GM12878 (cell line): ENCODE results near the gene FBXL2.

Experiments
- CBFB ChIP-seq: IDR thresholded peaks from 2 replicates; pipeline ENCODE4 v1.6.1; 2016; ENCODE audit warnings: antibody characterized with exemption, low read depth
- CBX5 ChIP-seq: sonication (generic); IDR thresholded peaks from 2 replicates; pipeline ENCODE4 v1.6.1; 2016; ENCODE audit warnings: low read depth, moderate library complexity, mild to moderate bottlenecking, inconsistent platforms
- NFYB ChIP-seq: IDR thresholded peaks from 2 replicates; pipeline ENCODE4 v1.6.1; 2011; ENCODE audit warnings: low read depth, mild to moderate bottlenecking, low read length, improper control_type of control experiment, moderate library complexity; ENCODE audit not compliant: insufficient read depth
- SKIL ChIP-seq: fragments of 450-650 bp; IDR thresholded peaks from 2 replicates; pipeline ENCODE4 v1.6.1; 2017; ENCODE audit warnings: mild to moderate bottlenecking, low read depth, inconsistent platforms; ENCODE audit not compliant: poor library complexity, severe bottlenecking
- SRF ChIP-seq, 2 experiments: IDR thresholded peaks; 2 replicates each; pipeline ENCODE4 v1.6.1; 2011; ENCODE audit warnings: low read depth in 2 of 2, low read length in 2 of 2, mild to moderate bottlenecking in 1 of 2, moderate library complexity in 1 of 2
- TF ChIP-seq, protein P1 (sequence below), 3 experiments: IDR thresholded peaks in 2 of 3; conservative IDR thresholded peaks in 1 of 3; 2 replicates each; pipeline ENCODE4 v1.5.1; 2011; ENCODE audit warnings: low read depth in 3 of 3, low read length in 3 of 3, mild to moderate bottlenecking in 3 of 3, control low read depth in 2 of 3, moderate library complexity in 2 of 3, inconsistent platforms in 1 of 3, mixed read lengths in 1 of 3; ENCODE audit not compliant: control insufficient read depth in 2 of 3, insufficient read depth in 1 of 3; ENCODE audit errors: extremely low read depth in 1 of 3
- TF ChIP-seq, protein P2 (sequence below): IDR thresholded peaks from 2 replicates; pipeline ENCODE4 v1.6.1; 2012; ENCODE audit warnings: low read depth, low read length, improper control_type of control experiment
- TF ChIP-seq, protein P3 (sequence below): fragments of 450-650 bp; IDR thresholded peaks from 2 replicates; pipeline ENCODE4 v1.6.1; 2016; ENCODE audit warnings: mild to moderate bottlenecking

DNA sequence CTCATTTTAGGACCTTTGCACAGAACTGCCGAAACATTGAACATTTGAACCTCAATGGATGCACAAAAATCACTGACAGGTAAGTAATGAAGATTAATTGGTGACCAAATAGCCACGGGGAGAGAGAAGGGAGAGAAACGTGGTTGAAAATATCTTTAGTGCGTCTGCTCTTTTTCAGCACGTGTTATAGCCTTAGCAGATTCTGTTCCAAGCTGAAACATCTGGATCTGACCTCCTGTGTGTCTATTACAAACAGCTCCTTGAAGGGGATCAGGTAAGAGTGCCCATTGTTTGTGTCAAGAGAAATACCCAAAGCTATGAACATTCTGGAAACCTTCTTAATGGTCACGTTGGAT, 95.8 kb downstream of the FBXL2 start:
- no peak for TF ChIP-seq NFYB
- no peak for TF ChIP-seq CBFB
- no peak for TF ChIP-seq SKIL
- TF ChIP-seq CBX5, result no peak
- TF ChIP-seq, protein P1, sequence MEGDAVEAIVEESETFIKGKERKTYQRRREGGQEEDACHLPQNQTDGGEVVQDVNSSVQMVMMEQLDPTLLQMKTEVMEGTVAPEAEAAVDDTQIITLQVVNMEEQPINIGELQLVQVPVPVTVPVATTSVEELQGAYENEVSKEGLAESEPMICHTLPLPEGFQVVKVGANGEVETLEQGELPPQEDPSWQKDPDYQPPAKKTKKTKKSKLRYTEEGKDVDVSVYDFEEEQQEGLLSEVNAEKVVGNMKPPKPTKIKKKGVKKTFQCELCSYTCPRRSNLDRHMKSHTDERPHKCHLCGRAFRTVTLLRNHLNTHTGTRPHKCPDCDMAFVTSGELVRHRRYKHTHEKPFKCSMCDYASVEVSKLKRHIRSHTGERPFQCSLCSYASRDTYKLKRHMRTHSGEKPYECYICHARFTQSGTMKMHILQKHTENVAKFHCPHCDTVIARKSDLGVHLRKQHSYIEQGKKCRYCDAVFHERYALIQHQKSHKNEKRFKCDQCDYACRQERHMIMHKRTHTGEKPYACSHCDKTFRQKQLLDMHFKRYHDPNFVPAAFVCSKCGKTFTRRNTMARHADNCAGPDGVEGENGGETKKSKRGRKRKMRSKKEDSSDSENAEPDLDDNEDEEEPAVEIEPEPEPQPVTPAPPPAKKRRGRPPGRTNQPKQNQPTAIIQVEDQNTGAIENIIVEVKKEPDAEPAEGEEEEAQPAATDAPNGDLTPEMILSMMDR (IDR thresholded peaks at IDR 0.05 in 2 of 3, conservative IDR thresholded peaks at IDR 0.05 in 1 of 3; ENCODE audit: control insufficient read depth in 2 of 3, extremely low read depth in 1 of 3, insufficient read depth in 1 of 3, low read depth in 3 of 3, low read length in 3 of 3), result no peak; a peak in 1 of 6 replicates
- TF ChIP-seq, protein P2, sequence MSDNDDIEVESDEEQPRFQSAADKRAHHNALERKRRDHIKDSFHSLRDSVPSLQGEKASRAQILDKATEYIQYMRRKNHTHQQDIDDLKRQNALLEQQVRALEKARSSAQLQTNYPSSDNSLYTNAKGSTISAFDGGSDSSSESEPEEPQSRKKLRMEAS, result no peak
- TF ChIP-seq, protein P3, sequence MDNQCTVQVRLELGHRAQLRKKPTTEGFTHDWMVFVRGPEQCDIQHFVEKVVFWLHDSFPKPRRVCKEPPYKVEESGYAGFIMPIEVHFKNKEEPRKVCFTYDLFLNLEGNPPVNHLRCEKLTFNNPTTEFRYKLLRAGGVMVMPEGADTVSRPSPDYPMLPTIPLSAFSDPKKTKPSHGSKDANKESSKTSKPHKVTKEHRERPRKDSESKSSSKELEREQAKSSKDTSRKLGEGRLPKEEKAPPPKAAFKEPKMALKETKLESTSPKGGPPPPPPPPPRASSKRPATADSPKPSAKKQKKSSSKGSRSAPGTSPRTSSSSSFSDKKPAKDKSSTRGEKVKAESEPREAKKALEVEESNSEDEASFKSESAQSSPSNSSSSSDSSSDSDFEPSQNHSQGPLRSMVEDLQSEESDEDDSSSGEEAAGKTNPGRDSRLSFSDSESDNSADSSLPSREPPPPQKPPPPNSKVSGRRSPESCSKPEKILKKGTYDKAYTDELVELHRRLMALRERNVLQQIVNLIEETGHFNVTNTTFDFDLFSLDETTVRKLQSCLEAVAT, result no peak
- TF ChIP-seq SRF (IDR thresholded peaks at IDR 0.05; ENCODE audit: low read depth in 2 of 2, low read length in 2 of 2), result no peak
